ENCODE results near the gene THAP8.
A peak's percentile ranks its signal among the peaks of the same experiment; 100 is the strongest.

THAP8 gene

DNA sequence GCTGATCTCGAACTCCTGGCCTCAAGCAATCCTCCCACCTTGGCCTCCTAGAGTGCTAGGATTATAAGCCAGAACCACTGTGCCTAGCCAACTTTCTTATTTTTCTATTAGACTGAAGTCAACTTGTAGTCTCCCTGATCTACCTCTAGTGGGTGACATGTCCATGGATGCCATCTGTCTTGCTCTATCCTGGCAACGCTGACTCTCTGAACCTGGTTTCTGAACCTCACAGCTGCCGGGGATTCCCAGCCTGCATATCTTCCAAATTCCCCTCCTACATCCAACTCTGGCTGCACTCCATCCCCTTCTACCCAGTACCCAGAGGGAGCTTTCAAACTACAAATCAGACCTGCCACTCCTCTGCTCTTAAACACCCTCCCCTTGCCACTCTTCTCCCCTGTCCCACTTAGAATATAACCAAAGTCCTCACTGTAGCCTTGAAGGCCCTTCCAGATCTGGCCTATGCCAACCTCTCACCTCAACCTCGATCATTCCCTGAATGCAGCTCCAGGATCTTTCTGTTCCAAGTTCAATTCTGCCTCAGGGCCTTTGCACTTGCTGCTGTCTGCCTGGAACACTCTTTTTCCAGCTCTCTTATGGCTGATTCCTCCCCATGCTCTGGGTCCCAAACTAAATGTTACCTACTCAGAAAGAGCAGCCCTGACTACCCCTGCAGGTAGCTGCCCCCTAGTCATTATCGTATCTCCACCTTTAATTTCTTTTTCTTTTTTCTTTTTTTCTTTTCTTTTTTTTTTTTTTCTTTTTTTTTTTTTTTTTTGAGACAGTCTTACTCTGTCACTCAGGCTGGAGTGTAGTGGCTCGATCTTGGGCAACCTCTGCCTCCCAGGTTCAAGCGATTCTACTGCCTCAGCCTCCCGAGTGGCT is 23.6 kb downstream of the THAP8 start:
- no peak for DNase-seq (ENCODE audit: low spot score)

DNA sequence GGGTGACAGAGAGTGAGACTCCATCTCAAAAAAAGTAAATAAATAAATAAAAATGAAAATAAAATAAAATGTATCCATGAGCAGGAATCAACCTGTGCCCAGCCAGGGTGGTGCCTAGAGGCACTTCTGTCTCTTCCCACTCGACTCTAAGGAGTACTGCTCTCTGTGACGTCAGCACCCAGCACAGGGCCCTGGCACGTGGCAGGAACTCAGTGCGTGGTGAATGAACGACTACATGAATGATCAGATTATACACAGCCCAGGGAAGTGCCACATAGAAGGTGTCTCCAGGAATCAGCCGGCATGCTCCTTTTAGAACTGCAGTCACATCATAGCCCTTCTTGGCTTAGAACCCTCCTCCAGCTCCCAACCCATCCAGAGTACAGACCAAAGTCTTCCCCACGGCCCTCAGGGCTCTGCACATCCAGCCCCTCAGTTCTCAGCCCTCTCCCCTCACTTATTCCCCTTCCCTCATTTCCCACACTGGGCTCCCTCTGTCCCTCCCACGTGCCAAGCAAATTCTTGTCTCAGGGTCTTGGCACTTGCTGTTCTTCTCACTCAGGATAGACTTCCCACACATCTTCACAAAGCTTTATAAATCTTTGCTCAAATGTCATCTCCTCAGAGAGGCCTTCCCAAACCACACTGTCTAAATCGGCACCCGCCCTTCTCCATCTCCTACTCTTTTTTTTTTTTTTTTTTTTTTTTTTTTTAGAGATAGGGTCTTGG is 25.6 kb downstream of the THAP8 start:
- no peak for DNase-seq (ENCODE audit: low spot score)

DNA sequence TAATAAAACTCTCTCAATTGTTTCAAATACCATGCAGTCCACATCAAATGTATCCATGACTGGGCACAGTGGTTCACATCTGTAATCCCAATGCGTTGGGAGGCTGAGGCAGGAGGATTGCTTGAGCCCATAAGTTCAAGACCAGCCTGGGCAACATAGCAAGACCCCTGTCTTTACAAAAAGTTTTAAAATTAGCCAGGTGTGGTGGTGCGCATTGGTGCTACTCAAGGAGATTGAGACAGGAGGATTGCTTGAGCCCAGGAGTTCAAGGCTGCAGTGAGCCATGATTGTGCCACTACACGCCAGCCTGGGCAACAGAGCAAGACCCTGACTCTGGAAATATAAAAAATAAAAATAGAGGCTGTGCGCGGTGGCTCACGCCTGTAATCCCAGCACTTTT is 26.4 kb downstream of the THAP8 start:
- DNase-seq (ENCODE audit: low spot score): no peak

DNA sequence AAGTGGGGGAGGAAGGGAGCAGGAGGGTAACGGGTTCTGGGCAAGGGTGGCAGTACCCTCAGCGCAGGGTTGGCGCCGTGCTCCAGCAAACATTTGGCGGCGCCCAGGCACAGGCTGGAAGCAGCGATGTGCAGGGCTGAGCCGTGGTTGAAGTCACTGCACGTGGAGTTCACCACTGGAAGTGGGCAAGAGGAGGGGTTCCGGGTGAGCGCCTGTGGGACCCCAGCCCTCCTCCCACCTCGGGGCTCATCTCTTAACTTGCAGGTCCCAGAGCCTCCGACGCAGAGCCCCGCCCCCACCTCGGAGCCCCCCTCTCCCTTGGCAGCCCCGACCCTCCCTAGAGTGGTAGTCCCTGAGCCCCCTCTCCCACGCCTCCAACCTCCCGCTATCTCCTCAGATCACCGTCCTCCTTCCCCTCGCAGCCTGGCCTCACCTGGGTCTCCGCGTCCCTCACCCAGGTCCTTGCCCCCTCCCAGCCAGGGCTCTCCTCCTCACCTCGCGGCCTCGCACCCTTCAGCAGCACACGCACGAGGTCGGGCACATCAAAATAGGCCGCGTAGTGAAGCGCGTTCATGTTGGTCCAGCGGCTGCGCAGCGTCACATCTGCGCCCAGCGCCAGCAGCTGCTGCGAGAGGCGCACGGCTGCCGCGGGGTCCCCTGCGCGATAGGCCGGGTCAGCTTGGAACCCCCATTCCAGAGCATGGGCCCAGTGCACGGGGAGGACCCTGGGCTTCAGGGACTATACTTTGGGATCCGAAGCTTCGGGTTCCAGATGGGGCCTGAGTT is 27.8 kb downstream of the THAP8 start:
- no peak for DNase-seq (ENCODE audit: low spot score)

DNA sequence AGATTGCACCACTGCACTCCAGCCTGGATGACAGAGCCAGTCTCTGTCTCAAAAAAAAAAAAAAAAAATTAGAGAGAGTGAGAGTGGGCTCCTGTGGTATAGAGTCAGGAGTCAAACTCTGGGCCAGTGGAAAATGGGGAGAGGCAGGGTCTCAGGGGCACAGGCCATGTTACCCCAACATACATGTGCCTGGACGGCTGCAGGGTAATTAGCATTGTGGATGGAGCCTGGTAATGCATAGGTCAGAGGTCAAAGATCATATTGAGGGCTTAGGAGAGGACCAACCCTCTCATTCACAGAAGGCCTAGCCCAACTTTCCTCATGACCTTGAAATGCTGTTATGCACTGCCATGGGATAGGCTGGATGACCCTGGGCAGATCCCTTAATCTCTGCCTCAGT is 28.5 kb downstream of the THAP8 start:
- DNase-seq (ENCODE audit: low spot score): no peak

GRCh38 chr19:36023432-36023831 is 30.7 kb downstream of the THAP8 start:
- DNase-seq (ENCODE audit: low spot score): no peak

- DNase-seq (ENCODE audit: low spot score): no peak
These were observed 34.9 kb downstream of the THAP8 start for GRCh38 chr19:36019061-36019670.

- peak; percentile 100 for DNase-seq (ENCODE audit: low spot score)
These were observed 39.8 kb downstream of the THAP8 start, which contains the start of gene ALKBH6 for GRCh38 chr19:36014012-36014924. Gene ALKBH6 (minus strand): TSS chr19:36014213. CDS start chr19:36013397, 816 bp downstream.

DNA sequence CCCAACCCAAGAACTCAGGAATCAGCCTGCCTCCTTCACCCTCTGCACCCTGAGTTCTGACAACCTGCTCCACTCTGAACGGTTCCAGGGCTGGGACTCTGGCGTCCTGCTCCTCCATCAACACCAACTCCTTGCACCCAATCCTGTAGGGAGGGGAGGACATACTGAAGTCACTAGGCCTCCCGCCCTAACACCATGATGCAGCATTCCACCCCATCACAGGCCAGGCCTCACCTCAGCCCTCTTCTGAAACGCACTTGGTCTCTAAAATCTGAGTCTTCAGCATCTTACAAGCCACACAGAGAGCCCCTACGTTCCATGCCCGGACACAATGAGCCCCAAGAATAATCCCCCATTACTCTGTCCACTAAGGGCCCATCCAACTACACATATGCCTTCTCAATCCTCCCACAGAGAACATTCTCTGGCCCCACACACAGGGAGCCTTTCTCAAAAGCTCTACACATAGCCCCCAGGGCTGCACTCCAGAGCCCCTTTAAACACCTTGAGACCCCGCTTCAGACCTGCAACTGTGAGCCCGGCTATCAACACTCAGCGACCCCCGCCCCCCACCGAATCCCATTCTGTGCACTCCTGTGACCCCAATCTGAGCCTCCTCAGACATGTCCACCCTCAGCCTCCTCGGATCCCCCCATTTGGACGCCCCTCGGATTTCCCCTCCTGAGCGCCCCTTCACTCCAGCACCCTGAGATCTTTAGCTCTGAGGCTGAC is 40.6 kb downstream of the THAP8 start:
- DNase-seq (ENCODE audit: low spot score): no peak

DNA sequence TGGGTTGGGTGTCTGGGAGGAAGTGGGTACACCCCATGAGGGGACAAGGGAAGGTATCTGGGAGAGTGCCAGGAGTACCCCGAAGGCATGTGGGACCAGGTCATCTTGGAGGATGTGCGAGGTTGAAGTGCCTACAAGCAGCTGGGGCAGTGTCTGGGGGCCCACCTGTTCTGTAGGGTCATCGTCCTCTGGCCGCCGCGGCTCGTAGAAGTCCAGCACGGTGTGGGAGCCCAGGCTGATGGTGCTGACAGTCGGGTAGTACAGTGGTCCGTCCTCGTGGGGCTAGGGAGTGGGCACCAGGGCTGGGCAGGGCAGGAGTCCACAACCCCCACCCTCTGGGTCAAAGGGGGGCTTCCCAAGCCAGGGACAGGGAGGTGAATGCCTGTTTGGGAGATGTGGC is 43.7 kb downstream of the THAP8 start:
- no peak for DNase-seq (ENCODE audit: low spot score)

GRCh38 chr19:36009633-36010379 is 44.3 kb downstream of the THAP8 start:
- no peak for DNase-seq (ENCODE audit: low spot score)

DNA sequence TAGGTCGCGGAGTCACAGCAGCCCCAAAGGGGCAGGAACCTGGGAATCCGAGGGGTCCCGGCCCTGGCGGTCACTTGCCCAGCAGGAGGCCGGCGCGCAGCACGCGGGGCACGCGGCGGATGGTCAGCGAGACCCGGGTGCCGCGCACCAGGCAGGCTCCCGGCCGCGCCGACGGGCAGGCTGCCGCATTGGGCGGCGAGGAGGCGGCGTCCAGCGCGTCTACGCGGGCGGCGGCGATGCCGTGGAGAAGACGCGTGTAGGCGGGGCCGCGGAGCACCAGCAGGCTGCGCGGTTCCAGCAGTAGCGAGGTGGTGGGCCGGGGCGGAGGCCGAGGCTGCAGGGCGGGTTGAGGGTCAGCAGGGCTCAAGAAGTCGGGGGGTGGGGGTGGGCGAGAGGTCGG is 44.9 kb downstream of the THAP8 start:
- peak; percentile 58 for DNase-seq (ENCODE audit: low spot score)

DNA sequence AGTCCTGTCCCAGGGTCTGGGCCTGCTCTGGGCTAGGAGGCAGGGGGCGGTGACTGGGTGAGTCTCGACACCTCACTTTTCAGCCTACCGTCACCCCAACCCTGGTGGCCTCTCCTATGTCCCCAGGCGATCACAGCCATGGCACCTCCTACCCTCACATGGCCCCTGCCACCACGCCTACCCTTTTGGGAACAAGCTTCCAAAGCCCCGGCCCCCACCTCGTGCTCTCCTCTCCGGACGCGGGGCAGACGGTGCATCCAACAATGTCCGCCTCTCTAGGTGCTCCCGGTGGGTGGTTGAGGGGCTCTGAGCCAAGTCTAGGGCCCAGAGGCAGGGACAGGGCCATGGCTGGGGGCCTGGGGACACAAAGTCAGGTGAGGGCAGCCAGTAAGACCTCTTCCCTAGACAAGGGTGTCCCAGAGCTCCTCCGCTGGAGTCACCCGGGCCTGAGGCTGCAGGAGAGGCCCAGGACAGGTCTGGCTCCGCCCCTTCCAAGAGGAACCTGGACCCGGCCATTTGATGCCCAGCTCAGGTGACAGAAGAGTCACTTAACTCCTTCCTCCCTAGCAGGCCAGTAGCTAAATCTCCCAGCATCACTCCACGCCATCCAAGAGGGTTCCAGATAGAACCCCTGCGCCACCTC is 45.6 kb downstream of the THAP8 start, which contains the start of gene SYNE4:
SYNE4 (minus strand) TSS at position 478 of the 643 bp plus-strand sequence; CDS start at position 346, 132 bp downstream.
- peak; percentile 84 for DNase-seq (ENCODE audit: low spot score)

DNA sequence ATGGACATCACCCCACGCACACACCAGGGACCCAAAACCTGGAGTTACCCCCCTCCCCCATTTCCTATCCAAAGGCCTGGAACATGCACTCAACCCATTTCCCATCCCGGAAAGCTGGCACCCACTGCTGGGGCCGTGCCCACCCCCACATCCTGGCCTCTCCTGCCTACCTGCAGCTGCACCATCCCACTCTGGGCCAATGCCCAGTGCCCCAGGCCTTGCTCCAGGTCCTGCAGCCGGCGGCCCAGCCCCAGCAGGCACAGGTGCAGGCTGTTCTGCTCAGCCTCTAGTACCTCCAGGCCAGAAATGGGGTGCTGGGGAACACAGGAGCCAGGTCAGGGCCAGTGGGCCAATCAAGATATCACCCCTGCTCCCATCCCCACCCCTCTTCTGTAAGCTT is 47.1 kb downstream of the THAP8 start:
- DNase-seq (ENCODE audit: low spot score): no peak

DNA sequence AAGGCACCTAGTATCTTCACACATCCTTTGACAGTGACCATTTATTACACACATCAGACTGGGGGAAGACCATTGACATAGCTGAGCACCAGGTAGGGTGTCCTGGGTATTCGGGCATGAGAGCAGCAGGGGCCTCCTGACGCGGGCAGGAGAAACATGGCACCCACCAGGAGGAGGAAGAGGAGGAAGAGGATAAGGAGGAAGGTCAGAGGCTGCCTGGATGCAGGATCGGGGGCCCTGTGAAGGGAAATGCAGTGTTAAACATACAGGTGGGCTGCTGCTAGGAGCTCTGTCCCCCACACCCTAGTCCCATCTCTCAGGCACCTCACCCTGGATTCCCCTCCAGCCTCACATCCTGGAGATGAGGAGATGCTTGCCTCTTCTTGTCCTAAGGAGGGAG is 50.8 kb downstream of the THAP8 start:
- no peak for DNase-seq (ENCODE audit: low spot score)

DNA sequence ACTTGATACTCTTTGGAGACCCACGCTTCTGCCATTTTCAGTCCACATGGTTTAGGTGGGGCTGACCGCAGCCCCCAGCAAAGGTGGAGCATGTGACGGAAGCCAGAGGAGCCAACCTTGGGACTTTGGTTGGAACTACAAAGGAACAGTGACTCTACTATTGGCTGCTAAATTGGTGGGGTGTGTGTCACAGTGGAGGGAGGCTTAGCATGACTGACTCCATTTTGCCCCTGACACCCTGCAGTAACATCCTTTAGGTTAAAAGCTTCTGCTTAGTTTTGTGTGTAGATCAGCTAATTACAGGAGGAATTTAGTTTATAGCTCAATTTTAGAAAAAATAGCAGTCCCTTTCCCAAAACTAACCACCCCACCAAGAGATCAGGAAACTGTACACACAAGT is 52.5 kb downstream of the THAP8 start:
- DNase-seq (ENCODE audit: low spot score): no peak

- DNase-seq (ENCODE audit: low spot score): no peak
These were observed 57.3 kb downstream of the THAP8 start for GRCh38 chr19:35996777-35997176.

- DNase-seq (ENCODE audit: low spot score): peak; percentile 96
These were observed 58.8 kb downstream of the THAP8 start, which contains the start of gene SDHAF1 for GRCh38 chr19:35995048-35995993. Gene SDHAF1 (plus strand): TSS chr19:35995188. CDS start chr19:35995275, 87 bp downstream.
